Right lobe of liver (tissue), 4 donors: ENCODE data around the gene TPSAB1.
"Not testable (repeated sequence)": the region's sequence is repeated elsewhere in the genome, so short reads cannot be mapped to it uniquely, and the experiment has no call there.

Experiments used
- POLR2A ChIP-seq: fragments of 450-650 bp; IDR thresholded peaks from one replicate; pipeline ENCODE4 v1.6.1; 2017; ENCODE audit warnings: antibody characterized with exemption, mild to moderate bottlenecking
- TF ChIP-seq, protein P1 (sequence below), 4 donors: fragments of 200-600 bp in 3 of 4; fragments of 450-650 bp in 1 of 4; IDR thresholded peaks; one replicate each; pipeline versions ENCODE4 v1.5.1 to v1.8.0; 2016 to 2022; ENCODE audit warnings: antibody characterized with exemption in 4 of 4, mild to moderate bottlenecking in 2 of 4
- donor health status: DM: no; HTN: no; CAD: no.
- donor health status: DM: no; HTN: no; CAD: no.
- donor health status: DM: no; HTN: yes; CAD: no.

DNA sequence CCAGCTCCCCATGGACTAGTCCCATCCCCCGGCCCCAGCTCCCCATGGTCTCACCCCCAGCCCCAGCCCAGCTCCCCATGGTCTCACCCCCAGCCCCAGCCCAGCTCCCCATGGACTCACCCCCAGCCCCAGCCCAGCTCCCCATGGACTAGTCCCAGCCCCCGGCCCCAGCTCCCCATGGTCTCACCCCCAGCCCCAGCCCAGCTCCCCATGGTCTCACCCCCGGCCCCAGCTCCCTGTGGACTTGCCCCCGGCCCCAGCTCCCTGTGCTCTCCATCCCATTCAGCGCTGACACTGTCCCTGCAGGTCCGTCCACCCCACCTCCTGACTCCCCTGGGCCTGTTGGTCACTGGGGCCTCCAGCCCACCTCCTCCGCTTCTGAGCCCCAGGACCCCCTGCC is 9.2 kb upstream of the TPSAB1 start:
- TF ChIP-seq, protein P1, sequence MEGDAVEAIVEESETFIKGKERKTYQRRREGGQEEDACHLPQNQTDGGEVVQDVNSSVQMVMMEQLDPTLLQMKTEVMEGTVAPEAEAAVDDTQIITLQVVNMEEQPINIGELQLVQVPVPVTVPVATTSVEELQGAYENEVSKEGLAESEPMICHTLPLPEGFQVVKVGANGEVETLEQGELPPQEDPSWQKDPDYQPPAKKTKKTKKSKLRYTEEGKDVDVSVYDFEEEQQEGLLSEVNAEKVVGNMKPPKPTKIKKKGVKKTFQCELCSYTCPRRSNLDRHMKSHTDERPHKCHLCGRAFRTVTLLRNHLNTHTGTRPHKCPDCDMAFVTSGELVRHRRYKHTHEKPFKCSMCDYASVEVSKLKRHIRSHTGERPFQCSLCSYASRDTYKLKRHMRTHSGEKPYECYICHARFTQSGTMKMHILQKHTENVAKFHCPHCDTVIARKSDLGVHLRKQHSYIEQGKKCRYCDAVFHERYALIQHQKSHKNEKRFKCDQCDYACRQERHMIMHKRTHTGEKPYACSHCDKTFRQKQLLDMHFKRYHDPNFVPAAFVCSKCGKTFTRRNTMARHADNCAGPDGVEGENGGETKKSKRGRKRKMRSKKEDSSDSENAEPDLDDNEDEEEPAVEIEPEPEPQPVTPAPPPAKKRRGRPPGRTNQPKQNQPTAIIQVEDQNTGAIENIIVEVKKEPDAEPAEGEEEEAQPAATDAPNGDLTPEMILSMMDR (IDR thresholded peaks at IDR 0.05): not testable (repeated sequence)
- not testable (repeated sequence) for TF ChIP-seq POLR2A
